Measurements from ENCODE around the gene BTN1A1. TPM values are rescaled to one million over a fixed set of nuclear protein-coding genes. Genes with fewer than 3 reads are reported as not detected.

Gene BTN1A1
- total RNA-seq, 1 experiment from 2014 or later, result 0.10 TPM

DNA sequence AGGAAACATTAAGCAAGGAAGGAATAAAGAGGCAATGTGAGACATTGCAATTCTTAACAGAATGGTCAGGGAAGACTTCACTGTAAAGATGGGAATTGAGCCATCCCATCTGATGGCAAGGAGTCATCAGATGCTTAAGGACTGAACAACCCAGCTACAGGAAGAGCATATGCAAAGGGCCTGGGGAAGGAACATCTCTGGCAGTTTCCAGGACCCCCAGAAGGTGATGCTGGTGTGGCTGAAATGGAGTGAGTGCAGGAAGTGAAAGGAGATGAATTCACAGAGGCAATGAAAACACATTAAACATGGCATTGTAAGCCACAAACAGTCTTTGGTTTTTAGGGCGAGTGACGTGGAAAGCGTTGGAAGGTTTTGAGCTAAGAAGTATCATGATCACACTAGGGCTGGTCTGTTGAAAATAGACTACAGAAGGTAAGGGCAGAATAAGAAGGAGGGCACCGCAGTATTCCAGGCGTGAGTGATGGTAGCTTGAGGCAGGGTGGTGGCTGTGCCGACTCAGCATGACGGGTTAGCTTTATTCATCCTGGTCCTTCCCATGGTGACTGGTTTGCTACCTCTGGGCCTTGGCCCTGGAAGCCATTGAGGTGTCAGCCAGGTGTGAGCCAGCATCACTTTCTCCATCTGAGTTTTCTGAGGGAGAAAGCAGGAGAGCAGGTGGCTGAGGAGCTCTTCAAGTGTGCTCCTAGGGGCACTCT lies 35.5 kb upstream of the BTN1A1 start:
- no TSS peak for BruUV-seq (replicated peaks)
- Histone ChIP-seq H3K27me3 (ENCODE audit: control insufficient read depth, insufficient read depth, low read length) (no peaks in the 10 kb centered on the region), H3K9me3 (ENCODE audit: control insufficient read depth, insufficient read depth, low read depth, low read length) (no peaks in the 10 kb centered on the region), H3K4me3 (ENCODE audit: low read depth in 2 of 2, low read length in 2 of 2) (no peak overlapping the region), H3K36me3 (ENCODE audit: control insufficient read depth, insufficient read depth, low read length) (peaks cover 10% of the 10 kb centered on the region), H3K4me1 (ENCODE audit: control insufficient read depth, insufficient read depth, low read length) (no peaks in the 10 kb centered on the region), H3K27ac (ENCODE audit: low read length) (no peak overlapping the region)
- TF ChIP-seq POLR2AphosphoS5 (IDR thresholded peaks at IDR 0.05; ENCODE audit: low read depth, low read length), result no peak
- TF ChIP-seq, protein P1, sequence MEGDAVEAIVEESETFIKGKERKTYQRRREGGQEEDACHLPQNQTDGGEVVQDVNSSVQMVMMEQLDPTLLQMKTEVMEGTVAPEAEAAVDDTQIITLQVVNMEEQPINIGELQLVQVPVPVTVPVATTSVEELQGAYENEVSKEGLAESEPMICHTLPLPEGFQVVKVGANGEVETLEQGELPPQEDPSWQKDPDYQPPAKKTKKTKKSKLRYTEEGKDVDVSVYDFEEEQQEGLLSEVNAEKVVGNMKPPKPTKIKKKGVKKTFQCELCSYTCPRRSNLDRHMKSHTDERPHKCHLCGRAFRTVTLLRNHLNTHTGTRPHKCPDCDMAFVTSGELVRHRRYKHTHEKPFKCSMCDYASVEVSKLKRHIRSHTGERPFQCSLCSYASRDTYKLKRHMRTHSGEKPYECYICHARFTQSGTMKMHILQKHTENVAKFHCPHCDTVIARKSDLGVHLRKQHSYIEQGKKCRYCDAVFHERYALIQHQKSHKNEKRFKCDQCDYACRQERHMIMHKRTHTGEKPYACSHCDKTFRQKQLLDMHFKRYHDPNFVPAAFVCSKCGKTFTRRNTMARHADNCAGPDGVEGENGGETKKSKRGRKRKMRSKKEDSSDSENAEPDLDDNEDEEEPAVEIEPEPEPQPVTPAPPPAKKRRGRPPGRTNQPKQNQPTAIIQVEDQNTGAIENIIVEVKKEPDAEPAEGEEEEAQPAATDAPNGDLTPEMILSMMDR (IDR thresholded peaks at IDR 0.05), result no peak
- TF ChIP-seq, protein P2, sequence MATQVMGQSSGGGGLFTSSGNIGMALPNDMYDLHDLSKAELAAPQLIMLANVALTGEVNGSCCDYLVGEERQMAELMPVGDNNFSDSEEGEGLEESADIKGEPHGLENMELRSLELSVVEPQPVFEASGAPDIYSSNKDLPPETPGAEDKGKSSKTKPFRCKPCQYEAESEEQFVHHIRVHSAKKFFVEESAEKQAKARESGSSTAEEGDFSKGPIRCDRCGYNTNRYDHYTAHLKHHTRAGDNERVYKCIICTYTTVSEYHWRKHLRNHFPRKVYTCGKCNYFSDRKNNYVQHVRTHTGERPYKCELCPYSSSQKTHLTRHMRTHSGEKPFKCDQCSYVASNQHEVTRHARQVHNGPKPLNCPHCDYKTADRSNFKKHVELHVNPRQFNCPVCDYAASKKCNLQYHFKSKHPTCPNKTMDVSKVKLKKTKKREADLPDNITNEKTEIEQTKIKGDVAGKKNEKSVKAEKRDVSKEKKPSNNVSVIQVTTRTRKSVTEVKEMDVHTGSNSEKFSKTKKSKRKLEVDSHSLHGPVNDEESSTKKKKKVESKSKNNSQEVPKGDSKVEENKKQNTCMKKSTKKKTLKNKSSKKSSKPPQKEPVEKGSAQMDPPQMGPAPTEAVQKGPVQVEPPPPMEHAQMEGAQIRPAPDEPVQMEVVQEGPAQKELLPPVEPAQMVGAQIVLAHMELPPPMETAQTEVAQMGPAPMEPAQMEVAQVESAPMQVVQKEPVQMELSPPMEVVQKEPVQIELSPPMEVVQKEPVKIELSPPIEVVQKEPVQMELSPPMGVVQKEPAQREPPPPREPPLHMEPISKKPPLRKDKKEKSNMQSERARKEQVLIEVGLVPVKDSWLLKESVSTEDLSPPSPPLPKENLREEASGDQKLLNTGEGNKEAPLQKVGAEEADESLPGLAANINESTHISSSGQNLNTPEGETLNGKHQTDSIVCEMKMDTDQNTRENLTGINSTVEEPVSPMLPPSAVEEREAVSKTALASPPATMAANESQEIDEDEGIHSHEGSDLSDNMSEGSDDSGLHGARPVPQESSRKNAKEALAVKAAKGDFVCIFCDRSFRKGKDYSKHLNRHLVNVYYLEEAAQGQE (IDR thresholded peaks at IDR 0.05; ENCODE audit: insufficient read depth in 1 of 2, low read depth in 2 of 2, low read length in 1 of 2), result no peak
- no peak for TF ChIP-seq SIN3A (IDR thresholded peaks at IDR 0.05; ENCODE audit: borderline replicate concordance, insufficient read depth, low read depth, low read length)
- no peak for TF ChIP-seq TCF7L2 (IDR thresholded peaks at IDR 0.05; ENCODE audit: low read depth, low read length)
- POLR2A ChIA-PET, result interaction anchor here (0.6 kb wide), 1 partner anchor 11 kb away, joined by 9 read pairs; no protein-coding TSS in a partner anchor
- no peak for DNase-seq (ENCODE audit: low read depth, low spot score)
- in situ Hi-C loops (cut with HindIII; ENCODE audit: low pct_unique_long_range_greater_than_20kb, low sequenced_read_pairs), result no loop called here
- CTCF ChIA-PET, result no interaction called here
- no peak for ATAC-seq
- intact Hi-C loops (cut with micrococcal nuclease; ENCODE audit: unreplicated experiment), result no loop called here

DNA sequence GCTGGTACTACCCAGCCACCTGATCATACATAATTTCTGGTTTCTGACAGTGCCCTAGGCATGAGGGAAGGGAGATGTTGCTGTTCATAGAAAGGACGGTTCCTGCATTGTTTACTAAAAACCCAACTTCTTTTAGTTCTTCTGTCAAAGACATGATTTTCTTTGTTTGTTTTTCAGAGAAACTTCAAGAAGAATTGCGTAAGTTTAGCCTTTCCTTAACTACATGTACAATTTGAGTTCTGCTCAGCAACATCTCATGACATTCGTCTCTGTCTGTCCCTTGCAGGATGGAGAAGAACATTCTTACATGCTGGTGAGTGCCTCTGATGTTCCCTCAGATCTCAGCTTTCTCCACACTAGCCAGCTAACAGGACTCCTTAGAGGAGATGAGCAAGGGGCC lies 34.3 kb upstream of the BTN1A1 start:
- ChIA-PET CTCF (no interaction called here), POLR2A (no interaction called here)
- H3K36me3 ChIP-seq (ENCODE audit: control insufficient read depth, insufficient read depth, low read length), result peaks cover 10% of the 10 kb centered on the region
- H3K4me3 ChIP-seq (ENCODE audit: low read depth in 2 of 2, low read length in 2 of 2), result no peak overlapping the region
- H3K27me3 ChIP-seq (ENCODE audit: control insufficient read depth, insufficient read depth, low read length), result no peaks in the 10 kb centered on the region
- no peak overlapping the region for H3K27ac ChIP-seq (ENCODE audit: low read length)
- TF ChIP-seq, protein P2 (IDR thresholded peaks at IDR 0.05; ENCODE audit: insufficient read depth in 1 of 2, low read depth in 2 of 2, low read length in 1 of 2), result no peak
- TF ChIP-seq POLR2AphosphoS5 (IDR thresholded peaks at IDR 0.05; ENCODE audit: low read depth, low read length) (no peak), TCF7L2 (IDR thresholded peaks at IDR 0.05; ENCODE audit: low read depth, low read length) (no peak), SIN3A (IDR thresholded peaks at IDR 0.05; ENCODE audit: borderline replicate concordance, insufficient read depth, low read depth, low read length) (no peak)
- TF ChIP-seq, protein P1 (IDR thresholded peaks at IDR 0.05), result no peak
- no TSS peak for BruUV-seq (replicated peaks)
- no peak for DNase-seq (ENCODE audit: low read depth, low spot score)
- intact Hi-C loops (cut with micrococcal nuclease; ENCODE audit: unreplicated experiment), result no loop called here
- in situ Hi-C loops (cut with HindIII; ENCODE audit: low pct_unique_long_range_greater_than_20kb, low sequenced_read_pairs), result no loop called here
- no peak for ATAC-seq
- no peaks in the 10 kb centered on the region for H3K9me3 ChIP-seq (ENCODE audit: control insufficient read depth, insufficient read depth, low read depth, low read length)
- H3K4me1 ChIP-seq (ENCODE audit: control insufficient read depth, insufficient read depth, low read length), result no peaks in the 10 kb centered on the region

All from Panc1 (cell line).